Endothelial cell (in vitro differentiated cells): ENCODE results near the gene NAA30. TPM values are rescaled to one million over a fixed set of nuclear protein-coding genes. Genes with fewer than 3 reads are reported as not detected.

Experiments used
- DNase-seq: peaks from one replicate; pipeline ENCODE4 v3.0.0; 2021; ENCODE audit warnings: low spot score
- H3K27ac Mint-ChIP-seq: one replicate; pipeline ENCODE4 v1.8.0; 2021; ENCODE audit warnings: mixed read lengths, inconsistent platforms; ENCODE audit not compliant: unreplicated experiment
- H3K27me3 Mint-ChIP-seq: one replicate; pipeline ENCODE4 v1.8.0; 2021; ENCODE audit warnings: mild to moderate bottlenecking, moderate library complexity, mixed read lengths, inconsistent platforms; ENCODE audit not compliant: unreplicated experiment
- H3K36me3 Mint-ChIP-seq: one replicate; pipeline ENCODE4 v1.8.0; 2021; ENCODE audit warnings: mild to moderate bottlenecking, low read depth, mixed read lengths, inconsistent platforms; ENCODE audit not compliant: unreplicated experiment
- H3K4me1 Mint-ChIP-seq: one replicate; pipeline ENCODE4 v1.8.0; 2021; ENCODE audit warnings: mild to moderate bottlenecking, mixed read lengths, inconsistent platforms; ENCODE audit not compliant: unreplicated experiment
- H3K4me3 Mint-ChIP-seq: one replicate; pipeline ENCODE4 v1.8.0; 2021; ENCODE audit warnings: mild to moderate bottlenecking, mixed read lengths, inconsistent platforms; ENCODE audit not compliant: unreplicated experiment
- H3K9me3 Mint-ChIP-seq: one replicate; pipeline ENCODE4 v1.8.0; 2021; ENCODE audit warnings: mixed read lengths, inconsistent platforms; ENCODE audit not compliant: unreplicated experiment
- CTCF ChIP-seq: fragments of 200-600 bp; sonication (generic); IDR thresholded peaks from one replicate; pipeline ENCODE4 v1.5.0; 2021; ENCODE audit warnings: antibody characterized with exemption; ENCODE audit not compliant: unreplicated experiment
- total RNA-seq: library from RNA; stranded (reverse); fragmentation: NEBNext Ultra II Directional; extraction: Animal tissue kit (Norgen Biotek cat#: 25700); gene quantifications from one replicate; pipeline ENCODE4 v1.2.1, GENCODE V29; 2021; ENCODE audit not compliant: unreplicated experiment

NAA30 gene
- total RNA-seq, 1 donor from 2014 or later = 45.7 TPM

- no peak for DNase-seq
- no peak for TF ChIP-seq CTCF
These were observed 72.2 kb downstream of the NAA30 start for GRCh38 chr14:57462551-57462950.

GRCh38 chr14:57464008-57464730, 73.8 kb downstream of the NAA30 start:
- Mint-ChIP-seq H3K4me1 (no peaks in the 10 kb centered on the region), H3K9me3 (peaks cover 4% of the 10 kb centered on the region), H3K36me3 (no peaks in the 10 kb centered on the region), H3K27me3 (no peaks in the 10 kb centered on the region), H3K4me3 (no peak overlapping the region), H3K27ac (no peak overlapping the region)
- no peak for TF ChIP-seq CTCF
- DNase-seq = no peak

More at GRCh38 chr14:57462551-57462950, 72.2 kb downstream of the NAA30 start:
- no peaks in the 10 kb centered on the region for H3K4me1 Mint-ChIP-seq
- H3K27me3 Mint-ChIP-seq = no peaks in the 10 kb centered on the region
- H3K4me3 Mint-ChIP-seq = no peak overlapping the region
- H3K27ac Mint-ChIP-seq = no peak overlapping the region
- H3K36me3 Mint-ChIP-seq = no peaks in the 10 kb centered on the region
- peaks cover 4% of the 10 kb centered on the region for H3K9me3 Mint-ChIP-seq

Other genes with a start within 250 kb of the NAA30 start
- 131 TPM for gene EXOC5, start 121.7 kb upstream of the NAA30 start, total RNA-seq
- gene AP5M1, start 121.6 kb upstream of the NAA30 start, total RNA-seq = 153 TPM
- gene CCDC198, start 103.3 kb downstream of the NAA30 start, total RNA-seq = not detected